Measurements from ENCODE around the gene TPTE.
"Not testable (repeated sequence)": the region's sequence is repeated elsewhere in the genome, so short reads cannot be mapped to it uniquely, and the experiment has no call there.

- TF ChIP-seq, protein P1, sequence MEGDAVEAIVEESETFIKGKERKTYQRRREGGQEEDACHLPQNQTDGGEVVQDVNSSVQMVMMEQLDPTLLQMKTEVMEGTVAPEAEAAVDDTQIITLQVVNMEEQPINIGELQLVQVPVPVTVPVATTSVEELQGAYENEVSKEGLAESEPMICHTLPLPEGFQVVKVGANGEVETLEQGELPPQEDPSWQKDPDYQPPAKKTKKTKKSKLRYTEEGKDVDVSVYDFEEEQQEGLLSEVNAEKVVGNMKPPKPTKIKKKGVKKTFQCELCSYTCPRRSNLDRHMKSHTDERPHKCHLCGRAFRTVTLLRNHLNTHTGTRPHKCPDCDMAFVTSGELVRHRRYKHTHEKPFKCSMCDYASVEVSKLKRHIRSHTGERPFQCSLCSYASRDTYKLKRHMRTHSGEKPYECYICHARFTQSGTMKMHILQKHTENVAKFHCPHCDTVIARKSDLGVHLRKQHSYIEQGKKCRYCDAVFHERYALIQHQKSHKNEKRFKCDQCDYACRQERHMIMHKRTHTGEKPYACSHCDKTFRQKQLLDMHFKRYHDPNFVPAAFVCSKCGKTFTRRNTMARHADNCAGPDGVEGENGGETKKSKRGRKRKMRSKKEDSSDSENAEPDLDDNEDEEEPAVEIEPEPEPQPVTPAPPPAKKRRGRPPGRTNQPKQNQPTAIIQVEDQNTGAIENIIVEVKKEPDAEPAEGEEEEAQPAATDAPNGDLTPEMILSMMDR (conservative IDR thresholded peaks at IDR 0.05 in 1 of 2, IDR thresholded peaks at IDR 0.05 in 1 of 2; ENCODE audit: low read depth in 1 of 2, low read length in 2 of 2), result not testable (repeated sequence)
- TF ChIP-seq EZH2 (IDR thresholded peaks at IDR 0.05; ENCODE audit: low read length, missing control alignments), result not testable (repeated sequence)
Observed at GRCh38 chr21:10544376-10544775, 23.0 kb downstream of the TPTE start.

Measured in fibroblast of lung (primary cell).